Activated CD4-positive, CD25-positive, alpha-beta regulatory T cell treated with anti-CD3 and anti-CD28 coated beads, Interleukin-2, amount 50 U/mL, for 16 hours (primary cell): ENCODE data around the gene ANKS6.

Experiments used
- DNase-seq: peaks from one replicate; pipeline ENCODE4 v3.0.0-alpha.2; 2020; ENCODE audit warnings: low read depth, low spot score

ANKS6 gene

GRCh38 chr9:98772364-98773155 is 23.8 kb downstream of the ANKS6 start:
- no peak for DNase-seq

- DNase-seq, result no peak
Observed at GRCh38 chr9:98771209-98771874, 25.0 kb downstream of the ANKS6 start.

GRCh38 chr9:98770717-98771116 is 25.6 kb downstream of the ANKS6 start:
- DNase-seq, result no peak

- DNase-seq, result no peak
Observed at GRCh38 chr9:98768344-98768743, 28.0 kb downstream of the ANKS6 start.

GRCh38 chr9:98767915-98768314 is 28.4 kb downstream of the ANKS6 start:
- DNase-seq, result no peak

- no peak for DNase-seq
Observed at GRCh38 chr9:98767196-98767595, 29.2 kb downstream of the ANKS6 start.

GRCh38 chr9:98766586-98766985 is 29.8 kb downstream of the ANKS6 start:
- DNase-seq, result no peak

- DNase-seq, result no peak
Observed at GRCh38 chr9:98765256-98765655, 31.1 kb downstream of the ANKS6 start.

- no peak for DNase-seq
Observed at GRCh38 chr9:98763986-98764745, 32.2 kb downstream of the ANKS6 start.

GRCh38 chr9:98760231-98760630 is 36.1 kb downstream of the ANKS6 start:
- DNase-seq, result no peak

- DNase-seq, result no peak
Observed at GRCh38 chr9:98755006-98755618, 41.2 kb downstream of the ANKS6 start.

- no peak for DNase-seq
Observed at GRCh38 chr9:98751210-98751609, 45.1 kb downstream of the ANKS6 start.

- no peak for DNase-seq
Observed at GRCh38 chr9:98750364-98751060, 45.8 kb downstream of the ANKS6 start.

- no peak for DNase-seq
Observed at GRCh38 chr9:98747476-98747875, 48.9 kb downstream of the ANKS6 start.

GRCh38 chr9:98745470-98745869 is 50.9 kb downstream of the ANKS6 start:
- DNase-seq, result no peak

- no peak for DNase-seq
Observed at GRCh38 chr9:98743818-98744611, 52.3 kb downstream of the ANKS6 start.

- DNase-seq, result no peak
Observed at GRCh38 chr9:98743329-98743728, 53.0 kb downstream of the ANKS6 start.

GRCh38 chr9:98742325-98743280 is 53.8 kb downstream of the ANKS6 start:
- no peak for DNase-seq

GRCh38 chr9:98740226-98740881 is 56.0 kb downstream of the ANKS6 start:
- no peak for DNase-seq
